Osteocyte (in vitro differentiated cells): ENCODE results near the gene PRDM16. TPM values are rescaled to one million over a fixed set of nuclear protein-coding genes. Genes with fewer than 3 reads are reported as not detected.

Experiments
- DNase-seq: peaks from one replicate; pipeline ENCODE4 v3.0.0; 2021; ENCODE audit warnings: mixed read lengths; ENCODE audit not compliant: unreplicated experiment; ENCODE audit errors: extremely low spot score
- H3K27ac Mint-ChIP-seq: one replicate; pipeline ENCODE4 v1.8.0; 2021; ENCODE audit warnings: mild to moderate bottlenecking, mixed read lengths; ENCODE audit not compliant: unreplicated experiment
- H3K27me3 Mint-ChIP-seq: one replicate; pipeline ENCODE4 v1.8.0; 2021; ENCODE audit warnings: mixed read lengths; ENCODE audit not compliant: unreplicated experiment
- H3K36me3 Mint-ChIP-seq: one replicate; pipeline ENCODE4 v1.8.0; 2021; ENCODE audit warnings: mixed read lengths; ENCODE audit not compliant: unreplicated experiment
- H3K4me1 Mint-ChIP-seq: one replicate; pipeline ENCODE4 v1.8.0; 2021; ENCODE audit warnings: mixed read lengths; ENCODE audit not compliant: unreplicated experiment
- H3K4me3 Mint-ChIP-seq: one replicate; pipeline ENCODE4 v1.8.0; 2021; ENCODE audit warnings: mild to moderate bottlenecking, moderate library complexity, mixed read lengths; ENCODE audit not compliant: unreplicated experiment
- H3K9me3 Mint-ChIP-seq: one replicate; pipeline ENCODE4 v1.8.0; 2021; ENCODE audit warnings: mixed read lengths; ENCODE audit not compliant: unreplicated experiment
- total RNA-seq: library from RNA; stranded (reverse); gene quantifications from 2 replicates; pipeline ENCODE4 v1.2.1, GENCODE V29; 2021
- TF ChIP-seq, protein P1 (sequence below): fragments of 200-600 bp; sonication (generic); IDR thresholded peaks from 2 replicates; pipeline ENCODE4 v1.5.0; 2021; ENCODE audit warnings: antibody characterized with exemption, mild to moderate bottlenecking, moderate library complexity

Gene PRDM16
- total RNA-seq, 1 donor from 2014 or later: 7.1 TPM

DNA sequence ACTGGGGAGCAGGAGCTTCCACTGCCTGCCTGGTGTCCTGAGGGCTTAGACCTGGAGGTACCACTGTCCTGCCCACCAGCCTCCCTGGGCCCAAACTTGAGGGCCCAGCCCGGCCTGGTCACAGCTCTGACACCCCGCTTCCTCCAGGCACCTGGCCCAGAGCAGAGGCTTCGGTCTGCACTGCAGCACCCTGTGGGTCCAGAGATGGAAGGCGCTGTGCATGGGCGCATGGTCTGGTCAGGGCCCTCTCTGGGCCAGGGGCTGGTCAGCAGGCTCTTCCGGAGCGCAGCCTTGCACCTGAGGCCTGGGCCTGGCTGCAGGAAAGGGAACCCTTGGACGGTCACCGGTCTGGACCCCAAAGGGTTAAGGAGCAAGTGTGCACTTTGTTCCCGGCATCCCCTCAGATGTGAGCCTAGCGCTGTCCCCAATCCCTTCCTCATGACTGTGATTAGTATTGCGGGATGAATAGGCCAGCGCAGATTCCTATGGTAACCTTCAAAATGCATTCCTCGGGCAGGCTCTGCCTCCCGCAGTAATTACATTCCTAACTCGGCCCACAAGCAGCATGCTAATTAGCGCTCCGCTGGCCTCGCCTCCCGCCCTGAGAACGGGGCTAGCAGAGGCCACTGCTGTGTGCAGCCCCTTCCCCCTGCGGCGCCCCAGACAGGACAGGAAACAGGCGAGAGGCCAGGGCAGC is 36.3 kb downstream of the PRDM16 start:
- no peak for DNase-seq
- H3K27ac Mint-ChIP-seq: no peak overlapping the region
- peaks cover 16% of the 10 kb centered on the region for H3K4me1 Mint-ChIP-seq
- H3K4me3 Mint-ChIP-seq: no peak overlapping the region
- TF ChIP-seq, protein P1, sequence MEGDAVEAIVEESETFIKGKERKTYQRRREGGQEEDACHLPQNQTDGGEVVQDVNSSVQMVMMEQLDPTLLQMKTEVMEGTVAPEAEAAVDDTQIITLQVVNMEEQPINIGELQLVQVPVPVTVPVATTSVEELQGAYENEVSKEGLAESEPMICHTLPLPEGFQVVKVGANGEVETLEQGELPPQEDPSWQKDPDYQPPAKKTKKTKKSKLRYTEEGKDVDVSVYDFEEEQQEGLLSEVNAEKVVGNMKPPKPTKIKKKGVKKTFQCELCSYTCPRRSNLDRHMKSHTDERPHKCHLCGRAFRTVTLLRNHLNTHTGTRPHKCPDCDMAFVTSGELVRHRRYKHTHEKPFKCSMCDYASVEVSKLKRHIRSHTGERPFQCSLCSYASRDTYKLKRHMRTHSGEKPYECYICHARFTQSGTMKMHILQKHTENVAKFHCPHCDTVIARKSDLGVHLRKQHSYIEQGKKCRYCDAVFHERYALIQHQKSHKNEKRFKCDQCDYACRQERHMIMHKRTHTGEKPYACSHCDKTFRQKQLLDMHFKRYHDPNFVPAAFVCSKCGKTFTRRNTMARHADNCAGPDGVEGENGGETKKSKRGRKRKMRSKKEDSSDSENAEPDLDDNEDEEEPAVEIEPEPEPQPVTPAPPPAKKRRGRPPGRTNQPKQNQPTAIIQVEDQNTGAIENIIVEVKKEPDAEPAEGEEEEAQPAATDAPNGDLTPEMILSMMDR: no peak
- no peaks in the 10 kb centered on the region for H3K36me3 Mint-ChIP-seq
- peaks cover 4% of the 10 kb centered on the region for H3K27me3 Mint-ChIP-seq
- peaks cover 8% of the 10 kb centered on the region for H3K9me3 Mint-ChIP-seq

DNA sequence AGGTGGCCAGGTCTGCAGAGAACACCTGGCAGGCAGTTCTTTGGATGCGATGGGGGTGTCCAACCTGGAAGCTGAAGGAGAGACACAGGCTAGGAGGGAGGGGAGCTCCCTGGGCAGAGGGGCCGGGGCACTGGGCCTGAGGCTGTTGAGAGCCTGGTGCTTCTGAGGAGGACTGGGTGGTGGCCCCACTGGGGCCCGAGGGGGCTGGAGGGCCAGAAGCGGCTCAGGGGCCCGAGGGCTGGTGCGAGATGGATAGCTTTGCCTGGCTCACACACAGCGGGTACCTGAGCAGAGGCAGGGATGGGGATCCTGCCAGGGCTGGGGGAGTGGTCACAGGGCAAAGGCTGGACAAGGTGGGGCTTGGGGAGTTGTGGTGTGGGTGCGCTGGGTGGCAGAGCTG is 37.2 kb downstream of the PRDM16 start:
- no peak for DNase-seq
- Mint-ChIP-seq H3K9me3 (peaks cover 8% of the 10 kb centered on the region), H3K4me3 (no peak overlapping the region), H3K36me3 (no peaks in the 10 kb centered on the region), H3K27ac (no peak overlapping the region), H3K27me3 (peaks cover 4% of the 10 kb centered on the region), H3K4me1 (peaks cover 11% of the 10 kb centered on the region)
- TF ChIP-seq, protein P1: no peak

DNA sequence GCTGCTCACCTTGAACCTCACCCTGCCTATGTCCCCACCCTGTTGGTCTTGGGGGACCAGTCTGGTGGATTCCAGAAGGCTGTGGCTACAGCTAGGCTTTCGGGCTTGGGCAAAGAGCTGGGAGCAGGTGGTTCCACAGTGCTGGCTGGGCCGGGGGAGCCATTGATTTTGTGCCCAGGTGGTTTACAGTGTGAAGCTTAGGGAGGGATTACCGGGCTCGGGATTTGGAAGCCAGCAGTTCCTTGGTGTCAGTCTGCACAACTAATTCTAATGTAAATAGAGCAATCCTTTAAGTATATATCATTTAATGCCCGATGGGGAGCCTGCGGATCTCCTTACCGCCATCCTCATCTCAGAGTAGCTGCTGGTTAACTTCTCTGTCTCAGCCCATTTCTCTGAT is 38.2 kb downstream of the PRDM16 start:
- TF ChIP-seq, protein P1: no peak
- Mint-ChIP-seq H3K27ac (no peak overlapping the region), H3K9me3 (peaks cover 8% of the 10 kb centered on the region), H3K4me3 (no peak overlapping the region), H3K36me3 (no peaks in the 10 kb centered on the region), H3K27me3 (peaks cover 4% of the 10 kb centered on the region), H3K4me1 (peaks cover 4% of the 10 kb centered on the region)
- DNase-seq: no peak

DNA sequence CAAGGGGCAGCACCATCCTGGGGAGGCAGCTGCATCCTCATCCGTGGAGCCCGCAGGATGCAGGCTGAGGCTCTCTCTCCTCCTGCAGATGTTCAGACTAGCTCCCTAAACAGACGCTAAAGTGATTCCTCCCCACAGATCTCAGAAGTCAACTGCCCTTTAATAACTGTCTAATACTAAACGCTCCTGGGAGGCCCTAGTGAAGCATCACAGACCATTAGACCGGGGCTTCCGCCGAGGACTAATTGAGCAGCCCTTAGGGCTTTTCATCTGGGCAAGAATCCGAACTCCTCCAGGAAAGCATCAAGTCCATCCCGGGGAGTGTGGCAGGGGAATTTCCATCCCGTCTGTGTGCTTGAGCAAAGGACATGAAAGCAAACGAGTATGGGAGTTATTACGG is 40.4 kb downstream of the PRDM16 start:
- Mint-ChIP-seq H3K4me3 (no peak overlapping the region), H3K27ac (no peak overlapping the region), H3K4me1 (peaks cover 7% of the 10 kb centered on the region), H3K9me3 (peaks cover 8% of the 10 kb centered on the region), H3K27me3 (peaks cover 4% of the 10 kb centered on the region), H3K36me3 (no peaks in the 10 kb centered on the region)
- no peak for DNase-seq
- TF ChIP-seq, protein P1: no peak

DNA sequence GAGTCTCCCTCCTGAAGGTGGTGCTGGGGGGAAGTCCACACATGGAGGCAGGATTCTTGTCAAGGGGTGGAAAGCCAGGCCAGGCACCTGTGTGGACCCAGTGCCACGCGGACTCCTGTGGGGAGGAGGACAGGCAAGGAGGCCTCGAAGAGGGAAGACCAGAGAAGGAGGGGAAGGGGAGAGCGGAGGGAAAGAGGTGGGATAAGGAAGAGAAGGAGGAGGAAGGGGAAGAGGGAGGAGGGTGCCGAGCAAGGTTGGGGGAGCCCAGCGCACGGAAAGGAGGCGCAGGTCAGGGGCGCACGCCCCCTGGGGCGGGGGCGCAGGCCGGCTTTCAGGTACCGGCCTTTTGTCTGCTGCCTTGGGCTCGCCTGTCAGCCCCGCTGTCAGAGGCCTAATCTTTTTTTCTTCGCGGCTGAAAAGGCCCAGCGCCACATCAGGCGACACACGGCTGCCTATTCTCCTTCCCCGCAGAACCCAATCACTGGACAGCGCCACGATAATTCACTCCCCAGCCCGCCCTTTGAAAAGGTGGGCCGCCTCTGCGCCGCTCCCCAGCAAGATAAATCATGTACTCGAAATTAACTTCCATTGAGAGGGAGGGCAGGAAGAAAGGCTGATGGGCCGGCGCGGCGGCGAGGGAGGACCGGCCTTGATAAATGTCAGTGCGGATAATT is 42.5 kb downstream of the PRDM16 start:
- no peak for DNase-seq
- peaks cover 2% of the 10 kb centered on the region for H3K4me1 Mint-ChIP-seq
- H3K4me3 Mint-ChIP-seq: no peak overlapping the region
- H3K27me3 Mint-ChIP-seq: peaks cover 4% of the 10 kb centered on the region
- H3K27ac Mint-ChIP-seq: no peak overlapping the region
- no peaks in the 10 kb centered on the region for H3K36me3 Mint-ChIP-seq
- TF ChIP-seq, protein P1: no peak
- H3K9me3 Mint-ChIP-seq: peaks cover 8% of the 10 kb centered on the region
